Neuronal stem cell (in vitro differentiated cells): Measurements from ENCODE around the gene CLK3.

Source experiments
- DNase-seq: peaks from one replicate; pipeline ENCODE4 v3.0.0-alpha.2; 2013; ENCODE audit warnings: low spot score
- H2AFZ ChIP-seq: one replicate; pipeline ENCODE4 v1.6.1; 2013; ENCODE audit warnings: mild to moderate bottlenecking, low read length, inconsistent platforms
- H2AK5ac ChIP-seq: 2 replicates; pipeline ENCODE4 v1.6.1; 2013; ENCODE audit warnings: low read depth, mild to moderate bottlenecking, inconsistent platforms, low read length, moderate library complexity, mixed read lengths
- H2BK120ac ChIP-seq: 2 replicates; pipeline ENCODE4 v1.6.1; 2013; ENCODE audit warnings: low read depth, mild to moderate bottlenecking, inconsistent platforms, low read length, moderate library complexity, mixed read lengths
- H2BK12ac ChIP-seq: one replicate; pipeline ENCODE4 v1.6.1; 2013; ENCODE audit warnings: low read length, inconsistent platforms
- H2BK15ac ChIP-seq: 2 replicates; pipeline ENCODE4 v1.6.1; 2013; ENCODE audit warnings: mild to moderate bottlenecking, low read length, inconsistent platforms, mixed read lengths
- H2BK5ac ChIP-seq: one replicate; pipeline ENCODE4 v1.6.1; 2013; ENCODE audit warnings: inconsistent platforms, mild to moderate bottlenecking, low read length, moderate library complexity
- H3K14ac ChIP-seq: one replicate; pipeline ENCODE4 v1.6.1; 2013; ENCODE audit warnings: low read length, inconsistent platforms
- H3K18ac ChIP-seq: 2 replicates; pipeline ENCODE4 v1.6.1; 2013; ENCODE audit warnings: low read length, inconsistent platforms
- H3K23ac ChIP-seq: 2 replicates; pipeline ENCODE4 v1.6.1; 2013; ENCODE audit warnings: low read depth, mild to moderate bottlenecking, mixed read lengths, low read length, inconsistent platforms; ENCODE audit not compliant: poor library complexity
- H3K27ac ChIP-seq: replicated peaks from 3 replicates; pipeline ENCODE4 v1.5.1; 2013; ENCODE audit warnings: low read length, inconsistent platforms
- H3K27me3 ChIP-seq, 3 experiments: 2 replicates each; pipeline ENCODE4 v1.6.1; 2013; ENCODE audit warnings: low read length in 3 of 3, mild to moderate bottlenecking in 2 of 3, inconsistent platforms in 1 of 3, low read depth in 1 of 3, mixed read lengths in 1 of 3, moderate library complexity in 1 of 3; ENCODE audit not compliant: control insufficient read depth in 3 of 3, insufficient read depth in 3 of 3
- H3K36me3 ChIP-seq, 2 donors: replicated peaks in 1 of 2; 2 replicates each; pipeline ENCODE4 v1.6.1; 2013; ENCODE audit warnings: low read length in 2 of 2; ENCODE audit not compliant: control insufficient read depth in 2 of 2, insufficient read depth in 2 of 2
- H3K4ac ChIP-seq: 2 replicates; pipeline ENCODE4 v1.6.1; 2013; ENCODE audit warnings: inconsistent platforms, mild to moderate bottlenecking, low read length, moderate library complexity
- H3K4me1 ChIP-seq, 2 donors: 1 replicate in 1 of 2; 2 replicates in 1 of 2; pipeline ENCODE4 v1.6.1; 2013; ENCODE audit warnings: low read length in 2 of 2, low read depth in 1 of 2; ENCODE audit not compliant: control insufficient read depth in 2 of 2, insufficient read depth in 1 of 2
- H3K4me2 ChIP-seq: one replicate; pipeline ENCODE4 v1.6.1; 2013; ENCODE audit warnings: mild to moderate bottlenecking, low read length, inconsistent platforms; ENCODE audit not compliant: insufficient read depth, poor library complexity, severe bottlenecking
- H3K4me3 ChIP-seq, 2 donors: 2 replicates each; pipeline ENCODE4 v1.5.1; 2013; ENCODE audit warnings: low read length in 2 of 2, mild to moderate bottlenecking in 2 of 2, inconsistent platforms in 1 of 2, moderate library complexity in 1 of 2
- H3K79me1 ChIP-seq: one replicate; pipeline ENCODE4 v1.6.1; 2013; ENCODE audit warnings: low read depth, mild to moderate bottlenecking, inconsistent platforms, low read length, moderate library complexity
- H3K9ac ChIP-seq: one replicate; pipeline ENCODE4 v1.6.1; 2013; ENCODE audit warnings: mild to moderate bottlenecking, low read depth, low read length, inconsistent platforms; ENCODE audit not compliant: poor library complexity
- H3K9me3 ChIP-seq, 2 donors: replicated peaks in 1 of 2; 2 replicates each; pipeline versions ENCODE3 to v1.6.1; 2013; ENCODE audit warnings: low read length in 2 of 2, mild to moderate bottlenecking in 2 of 2, inconsistent platforms in 1 of 2, low read depth in 1 of 2, mixed read lengths in 1 of 2, moderate library complexity in 1 of 2; ENCODE audit not compliant: control insufficient read depth in 2 of 2, insufficient read depth in 1 of 2
- H4K8ac ChIP-seq: one replicate; pipeline ENCODE4 v1.6.1; 2013; ENCODE audit warnings: low read depth, mild to moderate bottlenecking, inconsistent platforms, low read length, moderate library complexity
- H4K91ac ChIP-seq: one replicate; pipeline ENCODE4 v1.6.1; 2013; ENCODE audit warnings: low read length, low read depth, mild to moderate bottlenecking, inconsistent platforms; ENCODE audit not compliant: poor library complexity
- WGBS, 2 donors: extraction: QIAGEN DNeasy Blood & Tissue Kit; methylation state at CpG; one replicate each; pipeline ENCODE4 v1.1.7; 2013; ENCODE audit warnings: missing lambda C conversion rate in 2 of 2, mixed read lengths in 1 of 2; ENCODE audit not compliant: insufficient read length in 2 of 2, insufficient replicate concordance in 1 of 2; ENCODE audit errors: extremely low coverage in 2 of 2; 5-methylcytosine and 5-hydroxymethylcytosine counted together

The CLK3 gene

DNA sequence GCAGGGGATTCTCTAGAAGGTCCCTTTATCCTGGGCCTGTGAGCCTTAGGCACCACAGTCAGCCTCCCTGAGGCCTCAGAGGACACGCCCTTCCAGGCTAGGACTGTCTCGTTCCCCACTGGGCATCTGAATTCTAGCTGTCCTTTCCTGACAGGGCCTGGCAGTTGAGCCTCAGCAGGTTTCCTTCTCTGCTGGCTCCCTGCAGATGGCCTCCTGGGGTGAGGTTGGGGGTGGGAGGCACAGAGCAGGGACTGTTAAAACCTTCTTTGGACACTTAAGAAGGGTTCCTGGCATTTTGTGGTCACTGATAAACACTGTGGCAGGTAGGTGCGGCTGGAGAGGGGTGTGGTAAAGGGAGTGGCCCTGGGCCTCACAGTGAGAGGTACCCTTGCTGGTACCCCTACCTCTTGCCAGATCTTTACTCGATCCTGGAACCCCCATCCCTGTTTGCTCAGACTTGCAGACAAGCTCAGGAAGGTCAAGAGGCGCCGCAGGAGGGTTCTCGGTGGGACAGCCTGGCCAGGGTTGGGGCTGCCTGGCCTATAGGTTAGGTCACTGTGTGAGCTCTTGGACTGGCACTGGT lies 8.5 kb downstream of the CLK3 start:
- Histone ChIP-seq H3K79me1 (peaks cover 23% of the 10 kb centered on the region), H2AFZ (no peak overlapping the region), H3K4ac (no peak overlapping the region), H3K14ac (no peak overlapping the region), H3K4me2 (no peak overlapping the region), H3K27ac (no peak overlapping the region), H3K9ac (no peak overlapping the region), H3K36me3 (peaks cover 96 to 100% of the 10 kb centered on the region in 2 donors), H2BK120ac (no peak overlapping the region), H2AK5ac (no peak overlapping the region), H3K18ac (no peak overlapping the region), H2BK12ac (no peak overlapping the region), H3K4me3 (no peak overlapping the region), H3K27me3 (no peaks in the 10 kb centered on the region), H3K9me3 (no peaks in the 10 kb centered on the region), H2BK5ac (no peak overlapping the region), H3K4me1 (no peaks in the 10 kb centered on the region), H4K8ac (no peak overlapping the region), H2BK15ac (no peak overlapping the region), H4K91ac (no peak overlapping the region), H3K23ac (no peak overlapping the region)
- DNase-seq = no peak
- WGBS, 2 donors = no CpG with 5 or more reads among the region's 7 CpGs

GRCh38 chr15:74625693-74626092 lies 10.1 kb downstream of the CLK3 start:
- no CpG with 5 or more reads among the region's 6 CpGs for WGBS, 2 donors
- Histone ChIP-seq H2BK12ac (no peak overlapping the region), H2AK5ac (no peak overlapping the region), H4K8ac (no peak overlapping the region), H3K4me3 (no peak overlapping the region), H3K27me3 (no peaks in the 10 kb centered on the region), H3K14ac (no peak overlapping the region), H3K23ac (no peak overlapping the region), H3K79me1 (peaks cover 15% of the 10 kb centered on the region), H3K27ac (no peak overlapping the region), H3K36me3 (peaks cover 89 to 100% of the 10 kb centered on the region in 2 donors), H3K4me2 (no peak overlapping the region), H2BK15ac (no peak overlapping the region), H3K9ac (no peak overlapping the region), H3K4ac (no peak overlapping the region), H3K9me3 (no peaks in the 10 kb centered on the region), H2BK120ac (no peak overlapping the region), H3K18ac (no peak overlapping the region), H3K4me1 (no peaks in the 10 kb centered on the region), H2AFZ (no peak overlapping the region), H2BK5ac (no peak overlapping the region), H4K91ac (no peak overlapping the region)
- DNase-seq = no peak

DNA sequence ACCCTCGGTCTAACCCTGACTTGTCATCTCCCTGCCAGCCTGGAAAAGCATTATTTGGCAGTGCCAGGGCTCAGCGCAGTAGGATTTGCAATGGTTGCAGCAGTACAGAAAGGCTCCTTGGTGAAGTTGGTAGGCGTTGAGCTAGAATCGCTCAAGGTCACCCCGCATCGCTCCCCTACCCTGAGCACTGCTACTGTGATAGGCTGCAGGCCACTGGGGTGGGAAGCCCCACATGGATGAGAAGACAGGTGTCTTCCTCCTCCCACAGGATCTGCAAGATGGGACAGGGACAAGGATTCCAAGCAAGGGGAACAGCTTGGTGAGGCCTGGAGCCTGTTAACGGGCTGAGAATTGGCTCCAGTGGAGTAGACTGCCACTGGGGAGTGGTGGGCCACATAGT lies 10.7 kb downstream of the CLK3 start:
- Histone ChIP-seq H3K23ac (no peak overlapping the region), H2BK12ac (no peak overlapping the region), H4K8ac (no peak overlapping the region), H2AK5ac (no peak overlapping the region), H2AFZ (no peak overlapping the region), H2BK120ac (no peak overlapping the region), H3K9ac (no peak overlapping the region), H2BK15ac (no peak overlapping the region), H3K36me3 (peaks cover 90 to 100% of the 10 kb centered on the region in 2 donors), H3K27me3 (no peaks in the 10 kb centered on the region), H3K4ac (no peak overlapping the region), H4K91ac (no peak overlapping the region), H3K4me3 (no peak overlapping the region), H3K9me3 (no peaks in the 10 kb centered on the region), H3K27ac (no peak overlapping the region), H3K14ac (no peak overlapping the region), H3K4me1 (no peaks in the 10 kb centered on the region), H2BK5ac (no peak overlapping the region), H3K18ac (no peak overlapping the region), H3K79me1 (peaks cover 10% of the 10 kb centered on the region), H3K4me2 (no peak overlapping the region)
- no CpG with 5 or more reads among the region's 7 CpGs for WGBS, 2 donors
- no peak for DNase-seq

GRCh38 chr15:74626752-74627692 lies 11.4 kb downstream of the CLK3 start:
- Histone ChIP-seq H2BK5ac (no peak overlapping the region), H3K23ac (peak overlapping the region; percentile 67), H3K9ac (no peak overlapping the region), H3K14ac (no peak overlapping the region), H2AK5ac (no peak overlapping the region), H3K4ac (no peak overlapping the region), H3K27ac (no peak overlapping the region), H2BK15ac (no peak overlapping the region), H3K79me1 (peaks cover 7% of the 10 kb centered on the region), H3K9me3 (no peaks in the 10 kb centered on the region), H3K36me3 (peaks cover 85 to 100% of the 10 kb centered on the region in 2 donors), H3K27me3 (no peaks in the 10 kb centered on the region), H2BK12ac (no peak overlapping the region), H3K18ac (no peak overlapping the region), H3K4me2 (no peak overlapping the region), H3K4me1 (no peaks in the 10 kb centered on the region), H2BK120ac (no peak overlapping the region), H4K91ac (no peak overlapping the region), H4K8ac (no peak overlapping the region), H3K4me3 (no peak overlapping the region), H2AFZ (no peak overlapping the region)
- no peak for DNase-seq
- WGBS, 2 donors = no CpG with 5 or more reads among the region's 10 CpGs
